Epithelial cell of esophagus (primary cell): ENCODE results near the gene FAM187B.

ENCODE experiments used
- DNase-seq: peaks from one replicate; pipeline ENCODE4 v3.0.0; 2010; ENCODE audit warnings: low read depth
- H3K4me3 ChIP-seq: 2 replicates; pipeline ENCODE4 v1.5.1; 2011; ENCODE audit warnings: mild to moderate bottlenecking, low read length, control low read depth
- CTCF ChIP-seq: IDR thresholded peaks from 2 replicates; pipeline ENCODE4 v1.5.1; 2011; ENCODE audit warnings: low read depth, mild to moderate bottlenecking, low read length, control low read depth, inconsistent platforms; ENCODE audit not compliant: insufficient read depth; ENCODE audit errors: missing control alignments

The FAM187B gene

GRCh38 chr19:35216016-35216832 lies 12.3 kb downstream of the FAM187B start:
- peak; percentile 58 for DNase-seq
- H3K4me3 ChIP-seq = no peak overlapping the region
- TF ChIP-seq CTCF = no peak

DNA sequence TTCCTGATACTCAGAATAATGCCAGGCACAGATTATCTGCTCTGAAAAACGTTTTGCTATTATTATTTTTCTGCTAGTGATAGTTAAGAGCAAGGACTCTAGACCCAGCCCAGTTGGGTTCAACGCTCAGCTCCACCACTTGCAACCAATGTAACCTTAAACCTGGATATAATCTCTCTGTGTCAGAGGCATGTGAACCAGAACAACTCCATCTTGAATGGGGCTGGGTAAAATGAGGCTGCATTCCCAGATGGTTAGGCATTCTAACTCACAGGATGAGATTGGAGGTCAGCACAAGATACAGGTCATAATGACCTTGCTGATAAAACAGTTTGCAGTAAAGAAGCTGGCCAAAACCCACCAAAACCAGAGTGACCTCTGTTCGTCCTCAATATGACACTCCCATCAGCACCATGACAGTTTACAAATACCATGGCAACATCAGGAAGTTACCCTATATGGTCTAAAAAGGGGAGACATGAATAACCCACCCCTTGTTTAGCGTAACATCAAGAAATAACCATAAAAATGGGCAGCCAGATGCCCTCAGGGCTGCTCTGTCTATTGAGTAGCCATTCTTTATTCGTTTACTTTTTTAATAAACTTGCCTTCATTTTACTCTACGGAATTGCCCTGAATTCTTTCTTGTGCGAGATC lies 13.6 kb downstream of the FAM187B start:
- no peak overlapping the region for H3K4me3 ChIP-seq
- DNase-seq = no peak
- no peak for TF ChIP-seq CTCF

DNA sequence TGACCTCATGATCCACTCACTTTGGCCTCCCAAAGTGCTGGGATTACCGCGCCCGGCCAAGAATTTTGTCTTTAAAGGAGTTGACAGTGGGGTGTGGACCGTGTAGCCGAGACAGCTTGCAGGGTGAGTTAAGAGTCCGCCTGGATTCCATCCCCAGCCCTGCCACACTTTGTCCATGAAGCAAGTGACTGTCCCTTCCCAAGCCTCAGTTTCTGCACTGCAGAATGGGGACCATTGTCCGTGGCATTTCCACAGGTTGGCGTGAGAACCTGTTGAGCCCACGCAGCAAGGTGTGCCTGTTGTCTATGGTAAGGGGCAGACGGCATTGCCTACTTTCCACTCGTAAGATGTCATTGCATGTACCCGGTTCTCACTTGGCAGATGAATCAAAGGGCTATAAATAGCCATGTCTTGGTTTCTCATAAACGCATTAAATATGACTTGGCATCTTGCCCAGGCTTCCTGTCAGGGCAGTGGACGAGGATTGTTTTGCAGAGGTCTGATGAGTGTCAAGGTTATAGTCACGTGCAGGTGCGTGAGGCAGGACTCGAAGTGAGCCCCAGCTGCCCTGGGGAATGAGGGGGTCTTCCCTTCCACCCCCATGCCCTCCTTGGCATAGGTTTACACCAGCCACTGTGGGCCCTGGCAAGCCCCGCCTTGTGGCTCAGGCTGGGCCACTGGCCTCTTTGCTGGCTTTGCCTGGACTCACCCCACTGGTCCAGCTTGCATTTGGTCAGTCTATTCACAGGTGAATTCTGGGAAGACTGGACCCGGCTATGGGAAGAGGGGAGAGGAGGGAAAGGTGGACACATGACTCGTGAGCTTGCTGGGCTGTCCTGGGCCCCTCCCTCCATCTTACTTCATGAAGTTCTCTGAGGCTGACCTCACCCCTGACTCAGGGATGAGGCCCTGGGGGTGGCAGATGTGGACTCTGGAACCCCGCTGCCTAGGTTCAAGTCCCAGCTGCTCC lies 14.6 kb downstream of the FAM187B start:
- TF ChIP-seq CTCF = no peak
- no peak overlapping the region for H3K4me3 ChIP-seq
- peak; percentile 95 for DNase-seq

GRCh38 chr19:35212241-35212640 lies 16.3 kb downstream of the FAM187B start:
- TF ChIP-seq CTCF = no peak
- H3K4me3 ChIP-seq = no peak overlapping the region
- no peak for DNase-seq

GRCh38 chr19:35211545-35212230 lies 16.9 kb downstream of the FAM187B start:
- no peak for DNase-seq
- no peak overlapping the region for H3K4me3 ChIP-seq
- TF ChIP-seq CTCF = no peak

DNA sequence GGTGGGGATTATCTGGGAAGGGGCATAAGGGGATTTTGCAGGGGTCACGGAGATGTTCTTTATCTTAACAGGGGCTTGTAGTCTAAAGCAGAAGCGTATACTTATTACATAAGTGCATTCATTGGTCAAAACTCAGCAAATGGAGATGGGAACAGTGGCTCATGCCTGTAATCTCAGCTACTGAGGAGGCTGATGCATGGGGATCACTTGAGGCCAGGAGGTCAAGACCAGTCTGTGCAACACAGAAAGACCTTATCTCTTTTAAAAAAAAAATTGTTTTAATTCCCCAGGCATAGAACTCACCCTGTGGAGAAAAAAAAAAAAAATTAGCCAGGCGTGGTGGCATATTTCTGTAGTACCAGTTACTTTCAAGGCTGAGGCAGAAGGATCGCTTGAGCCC lies 18.9 kb downstream of the FAM187B start:
- no peak for DNase-seq

More for the DNA sequence above, 18.9 kb downstream of the FAM187B start:
- TF ChIP-seq CTCF = no peak
- H3K4me3 ChIP-seq = no peak overlapping the region
